Gastrocnemius medialis (tissue), 4 donors: Measurements from ENCODE around the gene GYPA. TPM values are rescaled to one million over a fixed set of nuclear protein-coding genes. Genes with fewer than 3 reads are reported as not detected.
"Not testable (repeated sequence)": the region's sequence is repeated elsewhere in the genome, so short reads cannot be mapped to it uniquely, and the experiment has no call there.

Source experiments
- ATAC-seq, 2 donors: fragments of 150-250 bp; one replicate each; pipeline ENCODE4 v1.9.1; 2016
- DNase-seq, 2 donors: peaks; one replicate each; pipeline ENCODE4 v3.0.0-alpha.2; 2019
- H3K27ac ChIP-seq, 4 donors: fragments of 200-600 bp; sonication (generic); 1 replicate in 1 of 4; 2 replicates in 3 of 4; pipeline ENCODE4 v1.5.1; 2016 to 2018; ENCODE audit warnings: mild to moderate bottlenecking in 2 of 4, moderate library complexity in 1 of 4
- H3K27me3 ChIP-seq, 3 donors: fragments of 200-600 bp; sonication (generic) in 2 of 3; 1 replicate in 1 of 3; 2 replicates in 2 of 3; pipeline versions ENCODE4 v1.5.1 to v1.6.0; 2016 to 2019; ENCODE audit warnings: mild to moderate bottlenecking in 1 of 3, moderate library complexity in 1 of 3
- H3K36me3 ChIP-seq, 2 donors: fragments of 200-600 bp; sonication (generic) in 1 of 2; one replicate each; pipeline ENCODE4 v1.5.1; 2017 to 2018
- H3K4me1 ChIP-seq, 2 donors: fragments of 200-600 bp; sonication (generic) in 1 of 2; one replicate each; pipeline ENCODE4 v1.5.1; 2016 to 2017; ENCODE audit warnings: mild to moderate bottlenecking in 2 of 2
- H3K4me3 ChIP-seq, 4 donors: fragments of 200-600 bp; sonication (generic) in 3 of 4; 1 replicate in 1 of 4; 2 replicates in 3 of 4; pipeline ENCODE4 v1.5.1; 2016 to 2019; ENCODE audit warnings: mild to moderate bottlenecking in 2 of 4
- H3K9me3 ChIP-seq, 3 donors: fragments of 200-600 bp; sonication (generic) in 2 of 3; 1 replicate in 1 of 3; 2 replicates in 2 of 3; pipeline ENCODE4 v1.5.1; 2016 to 2019
- in situ Hi-C, 4 donors: fragments of 200-750 bp; cut with MboI; loops; one replicate each; pipeline versions ENCODE4 v1.15.0 to v1.8.0; 2017; ENCODE audit warnings: low sequenced_read_pairs in 4 of 4
- intact Hi-C: fragments of 100-400 bp; cut with DNase I; formaldehyde crosslinking; loops from one replicate; pipeline ENCODE4 v1.15.1; 2023; ENCODE audit warnings: low total_unique reads
- total RNA-seq, 4 donors: library from RNA; depleted of rRNA; stranded (reverse); fragments of >200 nt; gene quantifications; one replicate each; pipeline versions ENCODE4 v1.1.0 to v1.2.3, GENCODE V29; 2016

The GYPA gene
- total RNA-seq, 4 donors from 2014 or later = not detected

- in situ Hi-C loops, ATAC-seq, H3K27ac ChIP-seq, H3K4me1 ChIP-seq, H3K36me3 ChIP-seq, DNase-seq, H3K27me3 ChIP-seq, intact Hi-C loops, H3K4me3 ChIP-seq, H3K9me3 ChIP-seq: not testable (repeated sequence)
Observed at GRCh38 chr4:144138239-144138638, 2.3 kb downstream of the GYPA start.

- H3K9me3 ChIP-seq, H3K4me1 ChIP-seq, H3K36me3 ChIP-seq, H3K27me3 ChIP-seq, ATAC-seq, H3K27ac ChIP-seq, H3K4me3 ChIP-seq, DNase-seq, intact Hi-C loops, in situ Hi-C loops: not testable (repeated sequence)
Observed at GRCh38 chr4:144137137-144137931, 3.2 kb downstream of the GYPA start.

- H3K4me3 ChIP-seq, intact Hi-C loops, H3K36me3 ChIP-seq, H3K27me3 ChIP-seq, in situ Hi-C loops, ATAC-seq, H3K4me1 ChIP-seq, H3K9me3 ChIP-seq, H3K27ac ChIP-seq, DNase-seq: not testable (repeated sequence)
Observed at GRCh38 chr4:144136189-144136588, 4.3 kb downstream of the GYPA start.

GRCh38 chr4:144130167-144130566 lies 10.4 kb downstream of the GYPA start:
- H3K9me3 ChIP-seq, H3K36me3 ChIP-seq, H3K27ac ChIP-seq, DNase-seq, in situ Hi-C loops, H3K27me3 ChIP-seq, intact Hi-C loops, ATAC-seq, H3K4me1 ChIP-seq, H3K4me3 ChIP-seq: not testable (repeated sequence)

GRCh38 chr4:144129336-144129875 lies 11.1 kb downstream of the GYPA start:
- H3K27me3 ChIP-seq, DNase-seq, H3K4me3 ChIP-seq, H3K36me3 ChIP-seq, intact Hi-C loops, H3K9me3 ChIP-seq, H3K27ac ChIP-seq, ATAC-seq, in situ Hi-C loops, H3K4me1 ChIP-seq: not testable (repeated sequence)

GRCh38 chr4:144128709-144129320 lies 11.7 kb downstream of the GYPA start:
- intact Hi-C loops, H3K36me3 ChIP-seq, H3K4me1 ChIP-seq, H3K4me3 ChIP-seq, H3K27me3 ChIP-seq, H3K9me3 ChIP-seq, DNase-seq, H3K27ac ChIP-seq, ATAC-seq, in situ Hi-C loops: not testable (repeated sequence)

- in situ Hi-C loops, intact Hi-C loops, H3K9me3 ChIP-seq: not testable (repeated sequence)
Observed at GRCh38 chr4:144125109-144125508, 15.4 kb downstream of the GYPA start.

GRCh38 chr4:144123982-144124635 lies 16.4 kb downstream of the GYPA start:
- DNase-seq, in situ Hi-C loops, H3K27me3 ChIP-seq, H3K4me3 ChIP-seq, intact Hi-C loops, ATAC-seq, H3K27ac ChIP-seq, H3K36me3 ChIP-seq, H3K4me1 ChIP-seq, H3K9me3 ChIP-seq: not testable (repeated sequence)

More at GRCh38 chr4:144125109-144125508, 15.4 kb downstream of the GYPA start:
- H3K4me3 ChIP-seq, H3K4me1 ChIP-seq, H3K27ac ChIP-seq, ATAC-seq, DNase-seq, H3K27me3 ChIP-seq, H3K36me3 ChIP-seq: not testable (repeated sequence)

- H3K4me3 ChIP-seq, ATAC-seq, H3K27me3 ChIP-seq, DNase-seq, intact Hi-C loops, H3K27ac ChIP-seq, H3K4me1 ChIP-seq, in situ Hi-C loops, H3K9me3 ChIP-seq, H3K36me3 ChIP-seq: not testable (repeated sequence)
Observed at GRCh38 chr4:144123269-144123668, 17.2 kb downstream of the GYPA start.

- H3K27ac ChIP-seq, intact Hi-C loops, H3K27me3 ChIP-seq, H3K4me1 ChIP-seq, ATAC-seq, H3K4me3 ChIP-seq, in situ Hi-C loops, DNase-seq, H3K9me3 ChIP-seq, H3K36me3 ChIP-seq: not testable (repeated sequence)
Observed at GRCh38 chr4:144119752-144120151, 20.8 kb downstream of the GYPA start.
